C4-2B (cell line): Measurements from ENCODE around the gene CTNNA2.

Source experiments
- H3K27ac ChIP-seq: fragments of 450-650 bp; 2 replicates; pipeline ENCODE4 v1.5.1; 2017
- CTCF ChIP-seq: fragments of 450-650 bp; conservative IDR thresholded peaks from 2 replicates; pipeline ENCODE4 v1.5.1; 2017; ENCODE audit warnings: mild to moderate bottlenecking
- ZFX ChIP-seq: fragments of 450-650 bp; IDR thresholded peaks from 2 replicates; pipeline ENCODE4 v1.6.1; 2017

CTNNA2 gene

GRCh38 chr2:79627237-79627636 is 114.4 kb downstream of the CTNNA2 start:
- no peak for TF ChIP-seq ZFX
- TF ChIP-seq CTCF: no peak
- no peak overlapping the region for H3K27ac ChIP-seq

GRCh38 chr2:79630060-79630459 is 117.2 kb downstream of the CTNNA2 start:
- no peak; the same call in 1 of the 2 replicates for TF ChIP-seq CTCF
- TF ChIP-seq ZFX: no peak
- no peak overlapping the region for H3K27ac ChIP-seq

GRCh38 chr2:79630972-79631557 is 118.2 kb downstream of the CTNNA2 start:
- no peak overlapping the region for H3K27ac ChIP-seq
- TF ChIP-seq ZFX: no peak

- H3K27ac ChIP-seq: no peak overlapping the region
- TF ChIP-seq CTCF: no peak
- TF ChIP-seq ZFX: no peak
Measured at GRCh38 chr2:79638410-79638809, 125.6 kb downstream of the CTNNA2 start.

- TF ChIP-seq CTCF (no peak), ZFX (no peak)
- H3K27ac ChIP-seq: no peak overlapping the region
Measured at GRCh38 chr2:79638954-79639353, 126.1 kb downstream of the CTNNA2 start.

GRCh38 chr2:79640001-79640400 is 127.2 kb downstream of the CTNNA2 start:
- TF ChIP-seq CTCF: no peak
- no peak for TF ChIP-seq ZFX

GRCh38 chr2:79649531-79649930 is 136.7 kb downstream of the CTNNA2 start:
- TF ChIP-seq ZFX: no peak
- no peak for TF ChIP-seq CTCF
- H3K27ac ChIP-seq: no peak overlapping the region

More at GRCh38 chr2:79640001-79640400, 127.2 kb downstream of the CTNNA2 start:
- H3K27ac ChIP-seq: no peak overlapping the region

GRCh38 chr2:79660557-79660956 is 147.7 kb downstream of the CTNNA2 start:
- no peak overlapping the region for H3K27ac ChIP-seq
- TF ChIP-seq CTCF: 0 out of 2 replicates have a peak, but pooled peaks have one; percentile 11
- TF ChIP-seq ZFX: no peak
